ENCODE results near the gene PRSS1.
"Not testable (repeated sequence)": the region's sequence is repeated elsewhere in the genome, so short reads cannot be mapped to it uniquely, and the experiment has no call there.

Gene PRSS1

DNA sequence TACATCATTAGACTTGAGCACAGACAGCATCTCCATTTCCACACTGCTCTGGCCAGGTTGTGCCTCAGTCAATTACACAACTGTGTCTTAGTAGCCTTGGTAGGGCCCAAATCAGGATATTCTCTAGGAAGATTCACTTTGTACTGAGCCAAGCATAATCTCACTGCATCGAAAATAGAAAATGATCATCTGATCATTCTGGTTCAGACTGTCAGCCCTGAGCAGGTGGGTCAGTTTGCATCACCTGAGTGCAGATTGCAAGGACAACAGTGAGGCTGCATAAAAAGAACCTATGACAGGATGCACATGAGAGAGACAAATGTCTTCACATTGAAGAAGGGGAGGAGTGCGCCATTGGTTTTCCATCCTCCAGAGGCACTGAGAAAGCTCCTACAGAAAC lies 862 bp upstream of the PRSS1 start:
- DNase-seq, result not testable (repeated sequence)

GRCh38 chr7:142750321-142750938 lies 1.2 kb downstream of the PRSS1 start:
- DNase-seq, result no peak

GRCh38 chr7:142751526-142752175 lies 2.4 kb downstream of the PRSS1 start:
- not testable (repeated sequence) for DNase-seq

- DNase-seq, result no peak
Observed at GRCh38 chr7:142752376-142753225, 3.3 kb downstream of the PRSS1 start.

GRCh38 chr7:142753366-142753765 lies 4.1 kb downstream of the PRSS1 start:
- DNase-seq, result no peak

DNA sequence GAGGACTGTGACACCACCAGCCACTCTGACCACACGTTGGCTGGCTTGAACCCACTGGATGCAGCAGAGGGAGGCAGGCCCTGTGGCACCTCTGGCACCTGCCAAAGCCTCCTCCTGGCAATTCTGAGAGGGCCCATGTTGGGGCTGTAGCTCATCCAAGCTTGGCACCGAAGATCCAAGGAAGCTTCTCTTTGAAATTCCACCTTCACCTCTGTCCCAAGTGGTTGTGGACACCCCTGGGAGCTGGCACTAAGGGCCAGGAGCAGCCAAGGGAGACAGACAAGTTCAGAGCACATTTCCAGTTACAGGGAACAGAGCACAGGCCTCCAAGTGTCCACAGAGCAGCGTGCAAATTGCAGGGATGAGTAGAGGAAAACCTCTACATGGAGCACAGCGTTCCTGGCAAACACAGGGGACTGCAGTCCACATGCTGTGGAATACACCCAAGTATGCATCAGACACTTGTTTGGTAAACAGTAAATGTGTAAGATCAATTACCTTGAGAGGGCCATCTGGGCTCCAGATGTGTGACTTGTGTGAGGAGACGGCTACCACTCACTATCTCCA lies 4.7 kb downstream of the PRSS1 start:
- not testable (repeated sequence) for DNase-seq

DNA sequence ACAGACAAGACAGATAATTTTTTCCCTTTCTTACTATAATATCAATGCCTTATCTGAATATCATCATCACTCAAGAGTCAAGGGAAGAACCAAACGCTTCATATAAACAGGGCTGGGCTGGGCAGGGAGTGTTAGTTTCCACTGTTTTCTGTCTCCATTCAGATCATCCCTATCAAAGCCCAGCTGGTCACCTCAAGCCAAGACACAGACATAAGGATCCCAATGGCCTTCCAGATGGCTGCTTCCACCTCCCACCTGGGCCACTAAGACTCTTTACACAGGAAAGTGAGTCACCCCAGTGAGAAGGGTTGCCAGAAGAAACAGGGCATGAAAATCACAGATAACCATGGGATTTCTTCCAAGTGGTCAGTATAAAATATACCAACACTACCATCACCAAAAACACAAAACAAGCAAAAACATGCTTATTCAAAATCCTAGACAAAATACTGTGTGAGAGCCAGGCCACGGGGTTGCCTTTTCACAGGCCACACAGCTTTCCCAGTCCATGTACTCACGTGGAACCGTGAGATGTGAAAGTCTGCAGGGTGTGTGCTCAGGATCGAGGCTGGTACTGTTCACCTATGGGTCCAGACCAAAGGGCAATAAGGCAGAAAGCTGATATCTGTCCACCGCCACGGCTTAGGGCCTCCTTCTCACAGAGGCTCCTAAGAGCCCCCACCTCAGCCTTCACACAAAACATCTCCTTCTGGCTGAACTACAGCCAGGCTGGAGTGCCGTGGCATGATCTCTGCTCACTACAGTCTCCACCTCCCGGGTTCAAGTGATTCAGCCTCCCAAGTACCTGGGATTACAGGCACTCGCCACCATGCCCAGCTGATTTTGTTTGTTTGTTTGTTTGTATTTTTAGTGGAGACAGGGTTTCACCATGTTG lies 5.7 kb downstream of the PRSS1 start:
- DNase-seq, result no peak

DNA sequence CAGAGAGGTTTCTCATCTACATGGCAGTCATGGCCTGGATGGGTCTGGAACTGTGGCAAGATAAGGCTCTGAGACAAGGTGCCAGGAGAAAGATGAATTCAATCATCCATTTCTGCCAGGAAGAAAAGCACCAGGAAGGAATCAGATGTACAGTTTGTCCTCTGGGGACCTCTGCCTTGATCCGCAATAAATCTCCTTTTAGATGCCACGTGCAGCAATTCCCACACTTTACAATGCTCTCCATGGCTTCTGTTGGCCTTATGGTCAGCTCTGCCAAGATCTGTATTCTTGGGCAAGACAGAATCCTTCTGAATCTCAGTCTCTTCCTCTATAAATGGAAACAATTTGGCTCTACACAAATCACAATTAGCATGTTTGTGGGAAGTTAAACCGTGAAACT lies 9.0 kb downstream of the PRSS1 start:
- DNase-seq, result not testable (repeated sequence)

DNA sequence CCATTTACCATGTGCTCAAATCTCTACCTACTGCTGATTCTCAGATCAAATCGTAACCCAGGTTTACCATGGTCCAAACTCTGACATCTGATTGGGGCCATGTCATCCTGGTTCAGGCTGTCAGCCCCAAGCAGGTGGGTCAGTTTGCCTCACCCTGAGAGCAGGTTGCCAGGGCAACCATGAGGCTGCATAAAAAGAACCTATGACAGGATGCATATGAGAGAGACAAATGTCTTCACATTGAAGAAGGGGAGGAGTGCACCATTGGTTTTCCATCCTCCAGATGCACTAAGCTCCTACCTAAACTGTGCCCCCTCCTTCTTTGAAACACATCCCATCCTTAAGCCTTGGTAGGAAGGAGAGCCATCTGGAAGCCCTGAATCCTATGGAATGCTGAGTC lies 10.2 kb downstream of the PRSS1 start:
- DNase-seq, result no peak

- DNase-seq, result no peak
Observed at GRCh38 chr7:142760071-142760642, 10.9 kb downstream of the PRSS1 start.

DNA sequence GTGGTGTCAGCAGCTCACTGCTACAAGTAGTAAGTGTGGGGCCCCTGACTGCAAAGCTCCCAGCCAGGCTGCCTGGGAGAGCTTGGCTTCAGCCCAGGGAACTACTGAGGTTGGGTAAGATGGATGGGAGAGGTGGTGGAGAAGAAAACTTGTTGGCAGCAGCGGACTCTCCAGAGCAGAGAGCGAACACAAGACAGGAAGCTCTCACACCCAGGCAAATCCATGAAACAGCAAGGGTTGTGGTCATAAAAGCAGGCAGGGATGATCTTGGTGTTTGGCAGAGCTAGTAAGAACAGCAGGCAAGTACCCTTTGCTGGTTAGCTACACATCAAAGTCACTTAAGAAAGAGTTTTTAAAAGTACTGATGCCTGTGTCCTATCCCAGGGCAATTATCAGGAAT lies 12.3 kb downstream of the PRSS1 start:
- not testable (repeated sequence) for DNase-seq

- no peak for DNase-seq
Observed at GRCh38 chr7:142762104-142762503, 12.8 kb downstream of the PRSS1 start.

DNA sequence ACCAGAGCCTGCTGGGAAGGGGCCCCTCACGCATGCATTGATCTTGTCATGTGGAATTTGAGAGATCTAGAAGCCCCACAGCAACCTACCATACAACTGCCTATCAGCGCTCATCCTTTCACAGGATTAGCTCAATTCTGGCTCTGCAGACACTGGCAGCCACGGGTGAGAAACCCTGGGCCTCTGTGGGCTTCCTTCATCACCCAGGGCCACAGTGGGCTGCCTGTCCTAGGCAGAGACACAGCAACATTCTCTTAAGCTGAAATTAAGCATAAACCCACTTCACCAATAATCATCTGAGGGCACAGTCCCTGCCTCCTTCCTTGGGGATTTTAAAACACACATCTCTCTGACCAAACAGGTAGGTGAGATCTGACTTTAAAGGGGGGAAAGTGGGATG lies 18.2 kb downstream of the PRSS1 start:
- no peak for DNase-seq

DNA sequence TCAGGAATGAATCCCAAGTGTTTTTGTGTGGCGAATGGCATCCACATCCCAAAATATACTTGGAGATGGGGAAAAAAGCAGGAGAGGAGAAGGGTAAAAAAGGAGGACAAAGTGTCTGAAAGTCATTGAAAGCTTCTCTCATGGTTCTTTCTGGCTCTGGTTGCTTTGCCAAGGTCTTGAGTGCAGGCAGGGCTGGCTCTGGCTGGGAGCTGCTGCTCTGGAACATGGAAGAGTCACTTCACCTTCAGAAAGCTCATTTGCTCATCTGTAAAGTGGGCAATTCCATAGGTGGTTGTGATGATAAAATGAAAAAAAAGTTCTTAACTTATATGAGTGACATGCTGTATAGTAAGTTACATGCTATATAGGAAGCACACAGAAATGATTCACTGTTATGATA lies 18.6 kb downstream of the PRSS1 start:
- no peak for DNase-seq

DNA sequence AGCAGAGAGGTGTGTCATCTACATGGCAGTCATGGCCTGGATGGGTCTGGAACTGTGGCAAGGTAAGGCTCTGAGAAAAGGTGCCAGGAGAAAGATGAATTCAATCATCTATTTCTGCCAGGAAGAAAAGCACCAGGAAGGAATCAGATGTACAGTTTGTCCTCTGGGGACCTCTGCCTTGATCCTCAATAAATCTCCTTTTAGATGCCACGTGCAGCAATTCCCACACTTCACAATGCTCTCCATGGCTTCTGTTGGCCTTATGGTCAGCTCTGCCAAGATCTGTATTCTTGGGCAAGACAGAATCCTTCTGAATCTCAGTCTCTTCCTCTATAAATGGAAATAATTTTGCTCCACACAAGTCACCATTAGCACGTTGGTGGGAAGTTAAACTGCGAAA lies 19.6 kb downstream of the PRSS1 start:
- DNase-seq, result not testable (repeated sequence)

DNA sequence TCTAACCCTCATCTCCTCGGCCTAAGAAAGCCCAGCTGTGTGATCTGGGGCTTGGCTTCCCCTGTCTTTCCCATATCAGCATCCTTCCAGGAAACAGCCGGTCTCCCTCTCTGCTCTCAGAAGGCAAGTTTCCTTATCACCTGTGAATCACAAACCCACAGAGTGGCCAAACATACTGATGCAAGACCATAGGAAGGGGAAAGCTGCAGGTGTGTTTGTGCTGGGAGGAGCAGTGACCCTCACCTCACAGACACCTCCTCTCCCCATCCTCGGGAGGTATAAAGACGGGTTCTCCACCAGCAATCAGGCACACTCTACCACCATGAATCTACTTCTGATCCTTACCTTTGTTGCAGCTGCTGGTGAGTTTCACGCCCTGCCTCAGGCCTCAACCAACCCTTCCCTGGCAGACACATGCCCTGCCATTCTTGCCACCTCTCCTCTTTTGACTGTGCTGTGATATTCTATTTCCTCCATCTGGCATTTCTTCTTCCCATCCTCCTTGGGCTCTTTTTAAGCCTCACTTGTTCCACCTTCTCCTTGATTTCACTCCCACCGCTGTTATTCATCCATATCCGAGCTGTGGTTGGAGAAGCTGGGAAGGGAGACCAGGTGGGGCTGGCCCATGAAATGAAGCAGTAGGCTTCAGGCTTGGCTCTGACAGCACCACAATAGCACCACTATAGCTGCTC lies 21.5 kb downstream of the PRSS1 start, which contains the start of gene PRSS2:
Gene PRSS2, plus strand, starts transcription at position 310 of the 692 bp plus-strand sequence. Its CDS starts 13 bp downstream, at position 323.
- no peak for DNase-seq

- no peak for DNase-seq
Observed at GRCh38 chr7:142771353-142771723, 22.1 kb downstream of the PRSS1 start.

GRCh38 chr7:142772051-142772450 lies 22.8 kb downstream of the PRSS1 start:
- DNase-seq, result no peak

DNA sequence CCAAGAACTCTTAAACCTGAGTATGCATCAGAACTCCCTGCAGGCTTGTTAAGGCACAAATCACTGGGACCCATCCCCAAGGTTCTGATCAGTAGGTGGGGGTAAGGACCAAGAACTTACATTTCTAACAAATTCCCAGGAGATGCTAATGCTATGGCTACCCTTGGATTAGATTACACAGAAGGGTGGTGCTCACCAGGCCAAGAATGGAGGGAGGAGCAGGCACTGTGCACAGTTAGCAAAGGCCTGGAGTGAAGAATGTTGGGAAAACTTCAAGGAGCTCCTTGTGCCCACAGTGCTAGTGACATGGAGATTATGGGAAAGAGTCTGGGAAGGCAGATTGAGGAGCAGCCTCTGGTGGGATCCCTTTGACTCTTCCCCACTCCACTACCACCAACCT lies 23.4 kb downstream of the PRSS1 start:
- no peak for DNase-seq

DNA sequence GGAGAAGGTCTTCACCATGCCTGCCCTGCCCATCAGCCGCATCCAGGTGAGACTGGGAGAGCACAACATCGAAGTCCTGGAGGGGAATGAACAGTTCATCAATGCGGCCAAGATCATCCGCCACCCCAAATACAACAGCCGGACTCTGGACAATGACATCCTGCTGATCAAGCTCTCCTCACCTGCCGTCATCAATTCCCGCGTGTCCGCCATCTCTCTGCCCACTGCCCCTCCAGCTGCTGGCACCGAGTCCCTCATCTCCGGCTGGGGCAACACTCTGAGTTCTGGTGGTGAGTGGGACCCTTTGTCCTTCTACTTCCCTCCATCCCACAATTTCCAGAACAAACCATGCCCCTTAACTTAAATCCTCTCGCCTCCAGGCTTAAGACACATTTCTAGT lies 24.0 kb downstream of the PRSS1 start:
- DNase-seq, result no peak

GRCh38 chr7:142773937-142774744 lies 24.9 kb downstream of the PRSS1 start:
- DNase-seq, result no peak
